Measurements from ENCODE around the gene PPEF2.
"Not testable (repeated sequence)": the region's sequence is repeated elsewhere in the genome, so short reads cannot be mapped to it uniquely, and the experiment has no call there.

The PPEF2 gene, protein sequence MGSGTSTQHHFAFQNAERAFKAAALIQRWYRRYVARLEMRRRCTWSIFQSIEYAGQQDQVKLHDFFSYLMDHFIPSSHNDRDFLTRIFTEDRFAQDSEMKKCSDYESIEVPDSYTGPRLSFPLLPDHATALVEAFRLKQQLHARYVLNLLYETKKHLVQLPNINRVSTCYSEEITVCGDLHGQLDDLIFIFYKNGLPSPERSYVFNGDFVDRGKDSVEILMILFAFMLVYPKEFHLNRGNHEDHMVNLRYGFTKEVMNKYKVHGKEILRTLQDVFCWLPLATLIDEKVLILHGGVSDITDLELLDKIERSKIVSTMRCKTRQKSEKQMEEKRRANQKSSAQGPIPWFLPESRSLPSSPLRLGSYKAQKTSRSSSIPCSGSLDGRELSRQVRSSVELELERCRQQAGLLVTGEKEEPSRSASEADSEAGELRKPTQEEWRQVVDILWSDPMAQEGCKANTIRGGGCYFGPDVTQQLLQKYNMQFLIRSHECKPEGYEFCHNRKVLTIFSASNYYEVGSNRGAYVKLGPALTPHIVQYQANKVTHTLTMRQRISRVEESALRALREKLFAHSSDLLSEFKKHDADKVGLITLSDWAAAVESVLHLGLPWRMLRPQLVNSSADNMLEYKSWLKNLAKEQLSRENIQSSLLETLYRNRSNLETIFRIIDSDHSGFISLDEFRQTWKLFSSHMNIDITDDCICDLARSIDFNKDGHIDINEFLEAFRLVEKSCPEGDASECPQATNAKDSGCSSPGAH

DNA sequence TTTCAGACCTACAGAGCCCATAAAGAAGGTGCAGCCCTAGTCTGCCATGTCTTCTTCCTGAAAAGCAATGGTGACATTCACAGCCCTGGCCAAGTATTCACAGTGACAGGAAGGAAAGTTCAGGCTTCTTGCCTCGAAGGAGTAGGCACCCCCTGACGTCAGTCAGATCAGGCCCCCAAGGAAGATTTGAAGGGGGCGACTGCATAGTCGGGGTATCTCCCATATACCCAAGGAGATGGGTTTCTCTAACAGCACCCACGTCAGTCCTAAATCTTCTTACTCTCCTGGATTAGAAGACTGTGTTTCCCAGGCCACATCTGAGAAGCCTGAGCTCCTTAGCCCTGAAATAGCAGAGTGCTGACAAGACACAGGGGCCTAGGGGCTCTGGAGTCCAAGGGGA is at the start of gene PPEF2:
PPEF2 (minus strand) TSS at position 101 of the 400 bp plus-strand sequence. CDS start 6,127 bp downstream, outside the sequence.
- DNase-seq (ENCODE audit: low read depth) = no peak

- DNase-seq (ENCODE audit: low read depth) = no peak
Observed at GRCh38 chr4:75950213-75950815, 48.1 kb upstream of the PPEF2 start.

- DNase-seq (ENCODE audit: low read depth) = no peak
Observed at GRCh38 chr4:75948822-75949444, 46.7 kb upstream of the PPEF2 start.

GRCh38 chr4:75940692-75941253 is 38.5 kb upstream of the PPEF2 start, which contains the start of gene NAAA:
Gene NAAA (minus strand): TSS chr4:75941013. CDS start chr4:75940949, 64 bp downstream.
- DNase-seq (ENCODE audit: low read depth) = peak; percentile 54

DNA sequence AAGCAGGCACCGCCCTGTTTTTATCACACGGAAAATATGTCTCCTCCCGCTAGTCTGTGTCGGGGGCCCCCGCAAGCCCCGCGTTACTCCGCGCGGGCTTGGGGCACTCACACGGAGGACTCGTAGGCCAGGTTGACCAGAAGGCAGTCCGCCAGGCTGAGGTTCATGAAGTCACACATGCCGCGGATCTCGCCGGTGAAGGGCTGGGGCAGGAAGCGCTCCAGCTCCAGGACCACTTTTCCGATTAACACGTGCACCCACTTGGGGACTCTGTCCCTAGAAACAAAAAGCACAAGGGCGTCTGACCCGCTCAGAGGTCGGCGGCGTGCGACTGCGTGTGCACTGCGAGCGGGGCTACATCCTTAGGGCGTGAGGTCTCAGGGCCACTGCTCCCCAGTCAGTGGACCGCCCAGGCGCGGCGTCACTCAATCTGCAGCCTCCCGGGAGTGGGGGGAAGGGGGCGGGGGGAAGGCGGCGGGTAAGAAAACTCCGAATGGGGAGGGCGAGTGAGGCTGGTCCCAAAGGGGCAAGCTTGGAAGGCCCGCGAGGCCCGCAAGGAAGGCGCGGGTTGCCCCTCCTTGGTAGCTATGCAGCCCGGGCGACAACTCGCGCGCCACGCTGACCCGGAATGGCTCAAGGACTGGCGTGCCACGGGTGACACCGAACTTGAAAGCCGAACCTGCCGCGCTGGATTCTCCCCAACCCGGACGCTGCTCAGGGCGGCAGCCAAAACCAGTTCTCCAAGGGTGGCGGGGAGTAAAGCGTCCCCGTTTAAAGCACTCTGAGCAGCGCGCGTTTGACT is 37.8 kb upstream of the PPEF2 start:
- DNase-seq (ENCODE audit: low read depth) = peak; percentile 70

- DNase-seq (ENCODE audit: low read depth) = no peak
Observed at GRCh38 chr4:75935628-75936027, 33.4 kb upstream of the PPEF2 start.

- DNase-seq (ENCODE audit: low read depth) = no peak
Observed at GRCh38 chr4:75930152-75930551, 27.9 kb upstream of the PPEF2 start.

DNA sequence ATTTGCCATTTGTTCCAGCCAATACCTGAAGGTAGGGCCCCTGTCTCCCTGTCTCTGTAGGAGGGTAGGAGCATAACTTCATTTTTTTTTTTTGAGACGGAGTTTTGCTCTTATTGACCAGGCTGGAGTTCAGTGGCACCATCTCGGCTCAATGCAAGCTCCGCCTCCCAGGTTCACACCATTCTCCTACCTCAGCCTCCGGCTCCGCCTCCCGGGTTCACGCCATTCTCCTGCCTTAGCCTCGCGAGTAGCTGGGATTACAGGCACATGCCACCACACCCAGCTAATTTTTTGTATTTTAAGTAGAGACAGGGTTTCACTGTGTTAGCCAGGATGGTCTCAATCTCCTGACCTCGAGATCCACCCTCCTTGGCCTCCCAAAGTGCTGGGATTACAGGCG is 22.7 kb upstream of the PPEF2 start:
- DNase-seq (ENCODE audit: low read depth) = not testable (repeated sequence)

DNA sequence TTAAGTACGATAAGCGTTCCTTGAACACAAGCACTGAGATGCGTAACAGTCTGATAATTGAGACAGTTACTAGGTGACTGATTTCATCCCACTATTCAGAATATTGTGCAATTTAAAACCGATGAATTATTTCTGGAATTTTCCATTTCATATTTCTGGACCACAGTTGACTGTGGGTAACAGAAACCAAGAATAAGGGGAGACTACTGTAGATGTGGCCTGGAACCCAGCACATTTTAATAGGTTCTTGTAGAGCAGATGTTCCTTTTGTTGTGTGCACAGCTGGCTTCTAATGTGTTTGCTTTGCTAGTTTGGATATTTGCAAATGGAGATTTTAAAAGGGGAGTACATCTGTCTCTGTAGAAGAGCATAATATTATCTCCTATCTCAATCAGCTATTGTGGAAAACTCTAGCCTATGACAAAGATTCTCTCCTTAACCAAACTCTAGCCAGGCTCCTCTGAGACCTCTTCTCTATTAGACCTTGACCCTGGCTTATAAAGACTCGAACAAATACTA is 22.1 kb upstream of the PPEF2 start:
- no peak for DNase-seq (ENCODE audit: low read depth)

DNA sequence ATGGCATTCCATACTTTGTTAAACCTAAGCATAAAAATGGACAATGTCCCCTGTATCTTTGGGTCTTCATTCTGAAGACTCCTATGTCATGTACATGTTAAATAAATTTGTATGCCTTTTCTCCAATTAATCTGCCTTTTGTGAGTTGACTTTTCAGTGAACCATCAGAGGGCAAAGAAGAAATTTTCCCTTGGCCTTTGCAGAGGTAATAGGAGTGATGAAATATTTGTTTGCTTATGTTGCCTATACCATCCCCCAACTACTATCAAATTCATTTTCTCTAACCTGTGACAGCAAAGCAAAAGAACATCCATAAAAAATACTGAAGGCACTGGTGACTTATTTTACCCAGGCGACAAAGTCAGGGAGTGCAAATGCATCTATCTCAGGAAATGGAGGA is 20.3 kb upstream of the PPEF2 start:
- no peak for DNase-seq (ENCODE audit: low read depth)

GRCh38 chr4:75921910-75922309 is 19.7 kb upstream of the PPEF2 start:
- no peak for DNase-seq (ENCODE audit: low read depth)

DNA sequence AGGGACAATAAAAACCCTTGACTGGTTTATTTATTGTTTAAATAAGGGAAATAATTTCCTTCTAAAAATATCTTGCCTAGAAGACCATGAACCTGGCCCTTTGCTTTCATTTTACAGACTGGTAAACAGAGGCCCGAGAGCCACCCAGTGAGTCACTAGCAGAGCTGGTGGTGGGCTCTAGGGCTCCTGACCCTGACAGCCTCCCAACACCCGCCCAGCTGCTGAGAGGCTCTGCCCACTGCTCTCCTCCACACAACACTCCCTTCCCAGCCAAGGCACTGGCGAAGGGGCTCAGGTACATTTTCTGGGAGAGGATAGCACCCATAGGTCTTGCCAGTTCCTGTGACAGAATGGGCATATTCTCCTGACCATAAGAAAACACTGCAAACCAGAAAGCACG is 18.1 kb upstream of the PPEF2 start:
- DNase-seq (ENCODE audit: low read depth) = no peak

GRCh38 chr4:75919920-75920319 is 17.7 kb upstream of the PPEF2 start:
- no peak for DNase-seq (ENCODE audit: low read depth)

DNA sequence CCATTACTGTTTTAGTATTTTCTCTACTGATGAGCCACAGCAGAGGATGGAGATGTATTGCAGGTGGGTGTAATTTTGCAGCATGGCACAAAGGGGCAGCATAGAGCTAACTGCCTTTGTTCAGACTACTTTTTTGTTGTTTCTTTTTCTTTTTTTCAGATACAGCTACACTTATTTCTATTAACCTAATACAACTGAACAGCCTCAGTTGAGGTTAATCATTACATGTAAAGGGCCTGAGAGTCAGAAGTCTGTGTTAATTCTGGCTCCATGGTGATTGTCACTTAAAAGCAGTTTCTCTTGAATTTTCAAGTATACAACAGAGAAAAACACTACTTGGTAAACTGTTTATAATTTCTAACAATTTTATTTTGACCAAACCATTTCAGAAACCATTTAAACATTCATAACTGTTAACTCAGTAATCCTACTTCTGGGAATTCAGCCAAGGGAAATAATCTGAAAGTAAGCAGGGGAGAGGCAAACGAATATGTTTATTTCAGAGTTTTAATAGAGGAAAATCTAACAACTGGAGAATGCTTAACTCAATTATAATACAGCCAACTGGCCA is 13.9 kb upstream of the PPEF2 start:
- DNase-seq (ENCODE audit: low read depth) = no peak

GRCh38 chr4:75912968-75913367 is 10.7 kb upstream of the PPEF2 start:
- no peak for DNase-seq (ENCODE audit: low read depth)

GRCh38 chr4:75910831-75911230 is 8.6 kb upstream of the PPEF2 start:
- not testable (repeated sequence) for DNase-seq (ENCODE audit: low read depth)

GRCh38 chr4:75909405-75909804 is 7.2 kb upstream of the PPEF2 start:
- DNase-seq (ENCODE audit: low read depth) = no peak

- no peak for DNase-seq (ENCODE audit: low read depth)
Observed at GRCh38 chr4:75908555-75908954, 6.3 kb upstream of the PPEF2 start.

DNA sequence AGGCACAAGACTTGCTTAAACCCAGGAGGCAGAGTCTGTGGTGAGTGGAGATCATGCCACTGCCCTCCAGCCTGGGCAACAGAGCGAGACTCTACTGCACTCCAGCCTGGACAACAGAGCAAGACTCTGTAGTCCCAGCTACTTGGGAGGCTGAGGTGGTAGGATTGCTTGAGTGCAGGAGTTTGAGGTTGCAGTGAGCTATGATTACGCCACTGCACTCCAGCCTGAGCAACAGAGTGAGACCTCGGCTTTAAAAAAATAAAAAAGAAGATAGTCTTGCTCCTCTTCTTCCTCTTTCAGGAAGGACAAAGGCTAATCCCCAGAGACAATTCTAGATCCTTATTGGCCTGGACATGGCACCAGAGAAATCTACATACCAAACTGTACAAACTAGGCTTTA is 5.7 kb upstream of the PPEF2 start:
- DNase-seq (ENCODE audit: low read depth) = no peak

- no peak for DNase-seq (ENCODE audit: low read depth)
Observed at GRCh38 chr4:75904076-75904475, 1.8 kb upstream of the PPEF2 start.

DNA sequence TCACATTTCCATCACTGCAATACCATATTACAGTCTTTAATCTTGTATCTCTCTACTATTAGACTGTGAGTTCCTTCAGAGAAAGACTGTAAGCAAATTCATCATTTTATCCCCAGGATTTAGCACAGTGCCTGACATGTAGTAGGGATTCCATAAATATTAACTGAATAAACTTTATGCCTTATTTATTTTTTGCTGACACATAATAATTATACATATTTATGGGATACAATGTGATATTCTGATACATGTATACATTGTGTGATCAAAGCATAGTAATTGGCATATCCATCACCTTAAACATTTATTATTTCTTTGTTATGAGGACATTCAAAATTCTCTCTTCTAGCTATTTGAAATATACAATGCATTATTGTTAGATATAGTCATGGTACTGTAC is 3.7 kb downstream of the PPEF2 start:
- DNase-seq (ENCODE audit: low read depth) = no peak
